HEK293 (cell line): ENCODE data around the gene ANOS1.

Source experiments
- CTCF ChIA-PET: fragments of 350-600 bp; formaldehyde crosslinking; extraction: SDS; loops from one replicate; lab custom pipeline; 2021; ENCODE audit warnings: antibody characterized with exemption; lab: Yijun Ruan, JAX
- POLR2A ChIA-PET: fragments of 300-600 bp; formaldehyde crosslinking; extraction: SDS; loops from one replicate; lab custom pipeline; 2020; ENCODE audit warnings: antibody characterized with exemption, inconsistent platforms; lab: Yijun Ruan, JAX
- H3K27ac ChIP-seq: fragments of 200-500 bp; sonication (Bioruptor generic); 2 replicates; pipeline ENCODE4 v1.5.1; 2014; ENCODE audit warnings: low read depth, low read length, control low read depth, inconsistent platforms; ENCODE audit errors: extremely low read depth
- H3K36me3 ChIP-seq, 2 experiments: fragments of 200-500 bp in 1 of 2; sonication (Bioruptor generic) in 1 of 2; 1 replicate in 1 of 2; 2 replicates in 1 of 2; pipeline ENCODE4 v1.5.1; 2014 to 2017; ENCODE audit warnings: inconsistent platforms in 2 of 2, low read length in 2 of 2; ENCODE audit not compliant: control insufficient read depth in 2 of 2, insufficient read depth in 1 of 2
- H3K4me1 ChIP-seq: fragments of 200-500 bp; sonication (Bioruptor generic); 2 replicates; pipeline ENCODE4 v1.5.1; 2014; ENCODE audit warnings: mild to moderate bottlenecking, low read length, inconsistent platforms; ENCODE audit not compliant: control insufficient read depth, insufficient read depth
- H3K4me3 ChIP-seq: 2 replicates; pipeline ENCODE4 v1.5.1; 2011; ENCODE audit warnings: low read depth, mild to moderate bottlenecking, control low read depth, low read length, moderate library complexity
- H3K9me3 ChIP-seq: fragments of 200-500 bp; sonication (Bioruptor generic); 2 replicates; pipeline ENCODE4 v1.5.1; 2014; ENCODE audit warnings: low read depth, low read length, inconsistent platforms; ENCODE audit not compliant: control insufficient read depth, insufficient read depth
- EGR2 ChIP-seq: fragments of 450-650 bp; formaldehyde crosslinking; IDR thresholded peaks from 2 replicates; pipeline ENCODE4 v1.5.1; 2016; ENCODE audit warnings: low read depth, missing biosample characterization, missing genetic modification characterization
- GLIS2 ChIP-seq: fragments of 450-650 bp; formaldehyde crosslinking; IDR thresholded peaks from 2 replicates; pipeline ENCODE4 v1.5.1; 2016; ENCODE audit warnings: missing biosample characterization, missing genetic modification characterization
- HOXC10 ChIP-seq: sonication (generic); formaldehyde crosslinking; IDR thresholded peaks from 2 replicates; pipeline ENCODE4 v1.8.1; 2023; ENCODE audit warnings: mild to moderate bottlenecking, missing genetic modification reagents
- IKZF3 ChIP-seq: fragments of 450-650 bp; IDR thresholded peaks from 2 replicates; pipeline ENCODE4 v1.5.0; 2018; ENCODE audit warnings: missing biosample characterization, mild to moderate bottlenecking, missing genetic modification characterization, moderate library complexity
- KLF10 ChIP-seq: fragments of 450-650 bp; IDR thresholded peaks from 2 replicates; pipeline ENCODE4 v1.5.1; 2018; ENCODE audit warnings: missing biosample characterization, mild to moderate bottlenecking, missing genetic modification characterization
- KLF9 ChIP-seq: fragments of 450-650 bp; formaldehyde crosslinking; IDR thresholded peaks from 2 replicates; pipeline ENCODE4 v1.5.1; 2016; ENCODE audit warnings: missing biosample characterization, missing genetic modification characterization, low read depth
- REPIN1 ChIP-seq: fragments of 450-650 bp; formaldehyde crosslinking; IDR thresholded peaks from 2 replicates; pipeline ENCODE4 v1.5.1; 2017; ENCODE audit warnings: missing biosample characterization, missing genetic modification characterization, low read depth
- SCRT2 ChIP-seq: fragments of 450-650 bp; formaldehyde crosslinking; IDR thresholded peaks from 2 replicates; pipeline ENCODE4 v1.5.1; 2016; ENCODE audit warnings: missing biosample characterization, missing genetic modification characterization
- YY1 ChIP-seq: fragments of 450-650 bp; formaldehyde crosslinking; IDR thresholded peaks from 2 replicates; pipeline ENCODE4 v1.5.1; 2018; ENCODE audit warnings: missing biosample characterization, missing genetic modification characterization
- ZBTB7A ChIP-seq: fragments of 450-650 bp; formaldehyde crosslinking; IDR thresholded peaks from 2 replicates; pipeline ENCODE4 v1.5.1; 2016; ENCODE audit warnings: low read depth, missing biosample characterization, missing genetic modification characterization
- ZFHX2 ChIP-seq: fragments of 450-650 bp; formaldehyde crosslinking; conservative IDR thresholded peaks from 2 replicates; pipeline ENCODE4 v1.5.1; 2016; ENCODE audit warnings: missing biosample characterization, missing genetic modification characterization
- ZFP69B ChIP-seq: fragments of 450-650 bp; formaldehyde crosslinking; IDR thresholded peaks from 2 replicates; pipeline ENCODE4 v1.5.1; 2016; ENCODE audit warnings: missing biosample characterization, missing genetic modification characterization
- ZNF157 ChIP-seq: fragments of 450-650 bp; formaldehyde crosslinking; IDR thresholded peaks from 2 replicates; pipeline ENCODE4 v1.5.1; 2016; ENCODE audit warnings: missing biosample characterization, missing genetic modification characterization
- ZNF2 ChIP-seq: fragments of 450-650 bp; formaldehyde crosslinking; IDR thresholded peaks from 2 replicates; pipeline ENCODE4 v1.5.1; 2016; ENCODE audit warnings: missing biosample characterization, missing genetic modification characterization
- ZNF23 ChIP-seq: fragments of 450-650 bp; formaldehyde crosslinking; IDR thresholded peaks from 2 replicates; pipeline ENCODE4 v1.5.1; 2016; ENCODE audit warnings: missing biosample characterization, missing genetic modification characterization, borderline replicate concordance
- ZNF324 ChIP-seq: fragments of 450-650 bp; formaldehyde crosslinking; IDR thresholded peaks from 2 replicates; pipeline ENCODE4 v1.5.1; 2016; ENCODE audit warnings: missing biosample characterization, missing genetic modification characterization
- ZNF335 ChIP-seq: fragments of 450-650 bp; formaldehyde crosslinking; conservative IDR thresholded peaks from 2 replicates; pipeline ENCODE4 v1.5.1; 2016; ENCODE audit warnings: missing biosample characterization, missing genetic modification characterization
- ZNF510 ChIP-seq: fragments of 450-650 bp; formaldehyde crosslinking; IDR thresholded peaks from 2 replicates; pipeline ENCODE4 v1.5.1; 2018; ENCODE audit warnings: mild to moderate bottlenecking, missing genetic modification characterization, missing biosample characterization; ENCODE audit not compliant: insufficient replicate concordance
- ZNF561 ChIP-seq: fragments of 450-650 bp; IDR thresholded peaks from 2 replicates; pipeline ENCODE4 v1.5.1; 2018; ENCODE audit warnings: missing biosample characterization, missing genetic modification characterization, borderline replicate concordance
- ZNF777 ChIP-seq: fragments of 450-650 bp; formaldehyde crosslinking; IDR thresholded peaks from 2 replicates; pipeline ENCODE4 v1.5.1; 2017; ENCODE audit warnings: missing biosample characterization, missing genetic modification characterization, borderline replicate concordance
- TF ChIP-seq, protein P1 (sequence below): fragments of 450-650 bp; formaldehyde crosslinking; IDR thresholded peaks from 2 replicates; pipeline ENCODE4 v1.5.1; 2016; ENCODE audit warnings: missing biosample characterization, missing genetic modification characterization, borderline replicate concordance
- TF ChIP-seq, protein P2 (sequence below): fragments of 450-650 bp; formaldehyde crosslinking; IDR thresholded peaks from 2 replicates; pipeline ENCODE4 v1.5.1; 2016; ENCODE audit warnings: missing biosample characterization, missing genetic modification characterization
- TF ChIP-seq, protein P3 (sequence below): fragments of 450-650 bp; formaldehyde crosslinking; IDR thresholded peaks from 2 replicates; pipeline ENCODE4 v1.5.1; 2016; ENCODE audit warnings: missing biosample characterization, missing genetic modification characterization

Gene ANOS1

DNA sequence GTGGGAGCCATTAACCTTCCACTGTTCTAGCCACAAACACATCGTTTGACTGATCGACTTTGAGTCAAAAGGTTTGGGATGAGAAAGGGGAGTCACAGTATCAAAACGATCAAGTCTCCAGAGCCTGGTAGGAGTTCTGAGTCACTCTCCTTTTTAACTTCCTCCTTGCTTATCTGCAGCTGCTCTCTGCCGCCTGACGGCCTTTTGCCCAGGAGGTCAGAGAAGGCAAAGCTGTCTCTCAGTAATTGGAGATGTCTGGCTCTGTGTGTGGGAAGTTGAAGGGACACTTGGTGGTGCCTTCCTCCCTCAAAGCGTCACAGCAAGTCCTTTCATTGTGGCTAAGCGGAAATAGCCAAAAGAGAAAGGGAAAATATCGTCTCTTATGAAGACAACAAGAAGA, 63.1 kb downstream of the ANOS1 start:
- Histone ChIP-seq H3K27ac (no peak overlapping the region), H3K9me3 (no peaks in the 10 kb centered on the region), H3K4me1 (no peaks in the 10 kb centered on the region), H3K4me3 (no peak overlapping the region), H3K36me3 (no peaks in the 10 kb centered on the region)
- CTCF ChIA-PET, result no interaction called here
- TF ChIP-seq KLF10, result no peak
- TF ChIP-seq, protein P1, sequence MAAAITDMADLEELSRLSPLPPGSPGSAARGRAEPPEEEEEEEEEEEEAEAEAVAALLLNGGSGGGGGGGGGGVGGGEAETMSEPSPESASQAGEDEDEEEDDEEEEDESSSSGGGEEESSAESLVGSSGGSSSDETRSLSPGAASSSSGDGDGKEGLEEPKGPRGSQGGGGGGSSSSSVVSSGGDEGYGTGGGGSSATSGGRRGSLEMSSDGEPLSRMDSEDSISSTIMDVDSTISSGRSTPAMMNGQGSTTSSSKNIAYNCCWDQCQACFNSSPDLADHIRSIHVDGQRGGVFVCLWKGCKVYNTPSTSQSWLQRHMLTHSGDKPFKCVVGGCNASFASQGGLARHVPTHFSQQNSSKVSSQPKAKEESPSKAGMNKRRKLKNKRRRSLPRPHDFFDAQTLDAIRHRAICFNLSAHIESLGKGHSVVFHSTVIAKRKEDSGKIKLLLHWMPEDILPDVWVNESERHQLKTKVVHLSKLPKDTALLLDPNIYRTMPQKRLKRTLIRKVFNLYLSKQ (tag by site-specific recombination), result no peak
- TF ChIP-seq SCRT2 (tag by site-specific recombination), result no peak
- TF ChIP-seq ZNF23 (tag by site-specific recombination), result no peak
- no peak for TF ChIP-seq ZNF157 (tag by site-specific recombination)
- no peak for TF ChIP-seq KLF9 (tag by site-specific recombination)
- no peak for TF ChIP-seq REPIN1 (tag by site-specific recombination)
- no peak for TF ChIP-seq ZNF2 (tag by site-specific recombination)
- POLR2A ChIA-PET, result no interaction called here

DNA sequence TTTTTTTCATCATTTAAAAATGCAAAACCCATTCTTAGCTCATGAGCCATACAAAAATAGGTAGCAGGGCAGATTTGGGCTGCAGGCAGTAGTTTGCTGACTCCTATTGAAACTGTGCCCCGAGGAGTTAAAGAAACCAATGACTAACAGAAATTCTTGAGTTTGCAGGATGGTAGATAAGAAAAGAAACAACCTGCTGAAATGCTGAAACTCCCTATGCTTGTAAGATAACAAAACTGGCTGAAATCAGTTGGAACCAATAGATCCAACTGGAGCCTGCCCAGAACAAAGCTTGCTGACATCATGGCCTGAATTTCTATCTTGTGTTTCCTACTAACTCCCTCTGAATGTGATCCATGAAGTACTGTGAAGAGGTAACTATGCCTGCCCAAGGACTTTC, 68.6 kb downstream of the ANOS1 start:
- Histone ChIP-seq H3K4me1 (no peaks in the 10 kb centered on the region), H3K36me3 (no peaks in the 10 kb centered on the region), H3K4me3 (no peak overlapping the region), H3K27ac (no peak overlapping the region), H3K9me3 (no peaks in the 10 kb centered on the region)
- ChIA-PET POLR2A (no interaction called here), CTCF (interaction anchor here (0.7 kb wide), 1 partner anchor 284 kb away, joined by 3 read pairs; no protein-coding TSS in a partner anchor)
- TF ChIP-seq ZFP69B (tag by site-specific recombination), result no peak
- TF ChIP-seq ZBTB7A (tag by site-specific recombination), result no peak
- TF ChIP-seq HOXC10 (CRISPR knock-in tag), result no peak
- TF ChIP-seq ZNF324 (tag by site-specific recombination), result no peak
- no peak for TF ChIP-seq YY1
- TF ChIP-seq EGR2 (tag by site-specific recombination), result no peak
- TF ChIP-seq ZNF561 (tag by site-specific recombination), result no peak
- TF ChIP-seq IKZF3, result no peak
- TF ChIP-seq, protein P2, sequence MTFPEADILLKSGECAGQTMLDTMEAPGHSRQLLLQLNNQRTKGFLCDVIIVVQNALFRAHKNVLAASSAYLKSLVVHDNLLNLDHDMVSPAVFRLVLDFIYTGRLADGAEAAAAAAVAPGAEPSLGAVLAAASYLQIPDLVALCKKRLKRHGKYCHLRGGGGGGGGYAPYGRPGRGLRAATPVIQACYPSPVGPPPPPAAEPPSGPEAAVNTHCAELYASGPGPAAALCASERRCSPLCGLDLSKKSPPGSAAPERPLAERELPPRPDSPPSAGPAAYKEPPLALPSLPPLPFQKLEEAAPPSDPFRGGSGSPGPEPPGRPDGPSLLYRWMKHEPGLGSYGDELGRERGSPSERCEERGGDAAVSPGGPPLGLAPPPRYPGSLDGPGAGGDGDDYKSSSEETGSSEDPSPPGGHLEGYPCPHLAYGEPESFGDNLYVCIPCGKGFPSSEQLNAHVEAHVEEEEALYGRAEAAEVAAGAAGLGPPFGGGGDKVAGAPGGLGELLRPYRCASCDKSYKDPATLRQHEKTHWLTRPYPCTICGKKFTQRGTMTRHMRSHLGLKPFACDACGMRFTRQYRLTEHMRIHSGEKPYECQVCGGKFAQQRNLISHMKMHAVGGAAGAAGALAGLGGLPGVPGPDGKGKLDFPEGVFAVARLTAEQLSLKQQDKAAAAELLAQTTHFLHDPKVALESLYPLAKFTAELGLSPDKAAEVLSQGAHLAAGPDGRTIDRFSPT (tag by site-specific recombination), result no peak
- TF ChIP-seq ZFHX2 (tag by site-specific recombination), result no peak
- TF ChIP-seq, protein P3, sequence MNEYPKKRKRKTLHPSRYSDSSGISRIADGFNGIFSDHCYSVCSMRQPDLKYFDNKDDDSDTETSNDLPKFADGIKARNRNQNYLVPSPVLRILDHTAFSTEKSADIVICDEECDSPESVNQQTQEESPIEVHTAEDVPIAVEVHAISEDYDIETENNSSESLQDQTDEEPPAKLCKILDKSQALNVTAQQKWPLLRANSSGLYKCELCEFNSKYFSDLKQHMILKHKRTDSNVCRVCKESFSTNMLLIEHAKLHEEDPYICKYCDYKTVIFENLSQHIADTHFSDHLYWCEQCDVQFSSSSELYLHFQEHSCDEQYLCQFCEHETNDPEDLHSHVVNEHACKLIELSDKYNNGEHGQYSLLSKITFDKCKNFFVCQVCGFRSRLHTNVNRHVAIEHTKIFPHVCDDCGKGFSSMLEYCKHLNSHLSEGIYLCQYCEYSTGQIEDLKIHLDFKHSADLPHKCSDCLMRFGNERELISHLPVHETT (tag by site-specific recombination), result no peak
- no peak for TF ChIP-seq ZNF510
- TF ChIP-seq GLIS2 (tag by site-specific recombination), result no peak
- TF ChIP-seq ZNF777 (tag by site-specific recombination), result no peak
- TF ChIP-seq KLF9 (tag by site-specific recombination), result no peak
- TF ChIP-seq ZNF335, result no peak
